Upper lobe of left lung (tissue), 4 donors: ENCODE measurements around the gene NKG7.
A peak's percentile ranks its signal among the peaks of the same experiment; 100 is the strongest.

Source experiments
- POLR2A ChIP-seq, 4 donors: fragments of 450-650 bp; IDR thresholded peaks; one replicate each; pipeline ENCODE4 v1.5.1; 2016 to 2017; ENCODE audit warnings: antibody characterized with exemption in 4 of 4, mild to moderate bottlenecking in 2 of 4
- TF ChIP-seq, protein P1 (sequence below), 6 experiments: fragments of 450-650 bp in 4 of 6; fragments of 200-600 bp in 2 of 6; sonication (generic) in 2 of 6; IDR thresholded peaks; one replicate each; pipeline ENCODE4 v1.5.1; 2016 to 2019; ENCODE audit warnings: antibody characterized with exemption in 6 of 6

DNA sequence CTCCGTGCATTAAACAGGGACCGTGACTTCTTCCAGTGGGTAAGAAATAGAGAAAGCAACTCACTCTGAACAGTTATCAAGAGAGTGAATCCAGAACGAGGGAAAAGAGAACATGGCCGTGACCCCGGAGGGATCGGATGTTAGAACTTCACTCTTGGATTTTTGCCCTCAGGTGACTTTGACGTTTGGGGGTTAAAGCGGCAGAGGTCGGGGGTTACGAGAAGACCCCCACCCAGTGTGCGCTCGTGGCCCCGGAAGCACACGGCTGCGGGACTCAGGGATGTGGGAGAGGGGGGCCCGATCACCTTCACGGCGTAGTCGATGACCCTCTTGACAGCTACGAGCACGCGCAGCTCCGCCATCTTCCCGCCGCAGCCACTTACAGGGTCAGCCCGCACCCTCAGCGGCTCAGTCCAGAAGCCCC lies 6.5 kb downstream of the NKG7 start, which contains the start of gene ETFB:
- TF ChIP-seq POLR2A (IDR thresholded peaks at IDR 0.05) = peak in 1 of 4 donors; percentile 26
- TF ChIP-seq, protein P1, sequence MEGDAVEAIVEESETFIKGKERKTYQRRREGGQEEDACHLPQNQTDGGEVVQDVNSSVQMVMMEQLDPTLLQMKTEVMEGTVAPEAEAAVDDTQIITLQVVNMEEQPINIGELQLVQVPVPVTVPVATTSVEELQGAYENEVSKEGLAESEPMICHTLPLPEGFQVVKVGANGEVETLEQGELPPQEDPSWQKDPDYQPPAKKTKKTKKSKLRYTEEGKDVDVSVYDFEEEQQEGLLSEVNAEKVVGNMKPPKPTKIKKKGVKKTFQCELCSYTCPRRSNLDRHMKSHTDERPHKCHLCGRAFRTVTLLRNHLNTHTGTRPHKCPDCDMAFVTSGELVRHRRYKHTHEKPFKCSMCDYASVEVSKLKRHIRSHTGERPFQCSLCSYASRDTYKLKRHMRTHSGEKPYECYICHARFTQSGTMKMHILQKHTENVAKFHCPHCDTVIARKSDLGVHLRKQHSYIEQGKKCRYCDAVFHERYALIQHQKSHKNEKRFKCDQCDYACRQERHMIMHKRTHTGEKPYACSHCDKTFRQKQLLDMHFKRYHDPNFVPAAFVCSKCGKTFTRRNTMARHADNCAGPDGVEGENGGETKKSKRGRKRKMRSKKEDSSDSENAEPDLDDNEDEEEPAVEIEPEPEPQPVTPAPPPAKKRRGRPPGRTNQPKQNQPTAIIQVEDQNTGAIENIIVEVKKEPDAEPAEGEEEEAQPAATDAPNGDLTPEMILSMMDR (IDR thresholded peaks at IDR 0.05) = no peak
